Chondrocyte (in vitro differentiated cells): Measurements from ENCODE around the gene C2orf42. TPM values are rescaled to one million over a fixed set of nuclear protein-coding genes. Genes with fewer than 3 reads are reported as not detected.
"Not testable (repeated sequence)": the region's sequence is repeated elsewhere in the genome, so short reads cannot be mapped to it uniquely, and the experiment has no call there.

Experiments
- DNase-seq: peaks from one replicate; pipeline ENCODE4 v3.0.0; 2021; ENCODE audit warnings: mixed read lengths, low spot score
- H3K27ac Mint-ChIP-seq: one replicate; pipeline ENCODE4 v1.8.0; 2021; ENCODE audit warnings: mild to moderate bottlenecking, moderate library complexity, mixed read lengths; ENCODE audit not compliant: unreplicated experiment
- H3K27me3 Mint-ChIP-seq: 2 replicates; pipeline ENCODE4 v1.8.0; 2021; ENCODE audit warnings: low read depth, mixed read lengths
- H3K36me3 Mint-ChIP-seq: 2 replicates; pipeline ENCODE4 v1.8.0; 2021; ENCODE audit warnings: low read depth, mixed read lengths
- H3K4me1 Mint-ChIP-seq: 2 replicates; pipeline ENCODE4 v1.8.0; 2021; ENCODE audit warnings: low read depth, mild to moderate bottlenecking, mixed read lengths
- H3K4me3 Mint-ChIP-seq: one replicate; pipeline ENCODE4 v1.8.0; 2021; ENCODE audit warnings: mild to moderate bottlenecking, moderate library complexity, mixed read lengths; ENCODE audit not compliant: unreplicated experiment
- H3K9me3 Mint-ChIP-seq: 2 replicates; pipeline ENCODE4 v1.8.0; 2021; ENCODE audit warnings: low read depth, mixed read lengths
- total RNA-seq: library from RNA; stranded (reverse); gene quantifications from 3 replicates; pipeline ENCODE4 v1.2.1, GENCODE V29; 2021
- TF ChIP-seq, protein P1 (sequence below): fragments of 200-600 bp; sonication (generic); IDR thresholded peaks from 2 replicates; pipeline ENCODE4 v1.5.0; 2021; ENCODE audit warnings: antibody characterized with exemption, mild to moderate bottlenecking, moderate library complexity

C2orf42 gene
- total RNA-seq, 1 donor from 2014 or later, result 14.3 TPM

DNA sequence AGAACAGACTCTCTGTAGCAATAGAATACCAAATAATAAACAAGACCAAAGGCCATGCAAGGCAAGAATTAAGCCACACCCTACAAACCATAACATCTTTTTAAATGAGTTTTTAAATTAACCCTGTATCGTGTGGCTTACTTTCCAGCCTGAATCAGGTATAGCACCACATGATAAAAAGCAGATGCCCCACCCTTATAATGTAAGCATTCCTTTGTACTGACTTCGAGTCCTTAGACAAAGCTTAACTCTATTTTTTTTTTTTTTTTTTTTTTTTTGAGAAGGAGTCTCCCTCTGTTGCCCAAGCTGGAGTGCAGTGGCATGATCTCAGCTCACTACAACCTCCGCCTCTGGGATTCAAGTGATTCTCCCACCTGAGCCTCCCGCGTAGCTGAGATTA is 1.7 kb upstream of the C2orf42 start:
- no peaks in the 10 kb centered on the region for H3K27me3 Mint-ChIP-seq
- TF ChIP-seq, protein P1, sequence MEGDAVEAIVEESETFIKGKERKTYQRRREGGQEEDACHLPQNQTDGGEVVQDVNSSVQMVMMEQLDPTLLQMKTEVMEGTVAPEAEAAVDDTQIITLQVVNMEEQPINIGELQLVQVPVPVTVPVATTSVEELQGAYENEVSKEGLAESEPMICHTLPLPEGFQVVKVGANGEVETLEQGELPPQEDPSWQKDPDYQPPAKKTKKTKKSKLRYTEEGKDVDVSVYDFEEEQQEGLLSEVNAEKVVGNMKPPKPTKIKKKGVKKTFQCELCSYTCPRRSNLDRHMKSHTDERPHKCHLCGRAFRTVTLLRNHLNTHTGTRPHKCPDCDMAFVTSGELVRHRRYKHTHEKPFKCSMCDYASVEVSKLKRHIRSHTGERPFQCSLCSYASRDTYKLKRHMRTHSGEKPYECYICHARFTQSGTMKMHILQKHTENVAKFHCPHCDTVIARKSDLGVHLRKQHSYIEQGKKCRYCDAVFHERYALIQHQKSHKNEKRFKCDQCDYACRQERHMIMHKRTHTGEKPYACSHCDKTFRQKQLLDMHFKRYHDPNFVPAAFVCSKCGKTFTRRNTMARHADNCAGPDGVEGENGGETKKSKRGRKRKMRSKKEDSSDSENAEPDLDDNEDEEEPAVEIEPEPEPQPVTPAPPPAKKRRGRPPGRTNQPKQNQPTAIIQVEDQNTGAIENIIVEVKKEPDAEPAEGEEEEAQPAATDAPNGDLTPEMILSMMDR, result no peak
- H3K9me3 Mint-ChIP-seq, result no peaks in the 10 kb centered on the region
- H3K36me3 Mint-ChIP-seq, result no peaks in the 10 kb centered on the region
- peaks cover 21% of the 10 kb centered on the region for H3K4me1 Mint-ChIP-seq
- no peak for DNase-seq
- no peak overlapping the region for H3K4me3 Mint-ChIP-seq
- H3K27ac Mint-ChIP-seq, result no peak overlapping the region

DNA sequence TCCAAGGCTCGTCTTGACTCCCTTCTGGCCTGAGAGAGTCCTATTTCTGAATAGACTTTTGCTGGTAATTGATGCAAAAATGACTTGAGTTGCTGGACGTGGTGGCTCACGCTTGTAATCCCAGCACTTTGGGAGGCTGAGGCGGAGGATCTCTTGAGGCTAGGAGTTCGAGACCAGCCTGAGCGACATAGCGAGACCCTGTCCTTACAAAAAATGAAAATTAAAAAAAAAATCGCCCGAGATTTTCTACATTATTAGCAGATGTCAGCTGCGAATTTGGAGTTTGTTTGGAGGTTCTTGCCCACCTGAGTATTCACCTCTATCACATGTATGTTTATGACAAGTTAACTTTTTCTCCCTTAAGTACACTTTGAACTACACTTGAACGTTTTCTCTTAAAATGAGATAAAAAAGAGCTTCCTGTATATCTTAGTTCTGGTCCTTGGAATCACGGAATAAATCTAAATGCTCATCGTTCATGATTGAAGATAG is 471 bp upstream of the C2orf42 start:
- no peak for DNase-seq
- H3K36me3 Mint-ChIP-seq, result no peaks in the 10 kb centered on the region
- peak overlapping the region; percentile 90 for H3K4me3 Mint-ChIP-seq
- no peaks in the 10 kb centered on the region for H3K27me3 Mint-ChIP-seq
- TF ChIP-seq, protein P1, result no peak
- H3K27ac Mint-ChIP-seq, result peak overlapping the region; percentile 99
- no peaks in the 10 kb centered on the region for H3K9me3 Mint-ChIP-seq
- H3K4me1 Mint-ChIP-seq, result peaks cover 21% of the 10 kb centered on the region

DNA sequence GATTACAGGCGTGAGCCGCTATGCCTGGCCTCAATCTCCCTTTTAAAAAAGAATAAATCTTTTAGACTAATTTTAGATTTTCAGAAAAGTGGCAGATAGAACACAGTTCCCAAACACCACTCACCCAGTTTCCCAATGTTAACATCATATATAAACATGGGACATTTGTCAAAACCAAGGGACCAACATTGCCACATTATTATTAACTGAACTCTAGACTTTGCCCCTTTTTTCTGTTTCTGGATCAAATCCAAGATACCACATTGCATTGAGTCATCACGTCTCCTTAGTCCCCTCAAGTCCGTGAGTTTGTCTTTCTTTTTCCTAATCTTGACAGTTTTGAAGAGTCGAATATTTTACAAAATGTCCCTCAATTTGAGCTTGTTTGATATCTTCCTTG is 2.4 kb downstream of the C2orf42 start:
- Mint-ChIP-seq H3K36me3 (no peaks in the 10 kb centered on the region), H3K4me3 (no peak overlapping the region), H3K27me3 (no peaks in the 10 kb centered on the region), H3K4me1 (peaks cover 21% of the 10 kb centered on the region), H3K9me3 (no peaks in the 10 kb centered on the region), H3K27ac (peak overlapping the region; percentile 9)
- no peak for DNase-seq
- TF ChIP-seq, protein P1, result no peak

DNA sequence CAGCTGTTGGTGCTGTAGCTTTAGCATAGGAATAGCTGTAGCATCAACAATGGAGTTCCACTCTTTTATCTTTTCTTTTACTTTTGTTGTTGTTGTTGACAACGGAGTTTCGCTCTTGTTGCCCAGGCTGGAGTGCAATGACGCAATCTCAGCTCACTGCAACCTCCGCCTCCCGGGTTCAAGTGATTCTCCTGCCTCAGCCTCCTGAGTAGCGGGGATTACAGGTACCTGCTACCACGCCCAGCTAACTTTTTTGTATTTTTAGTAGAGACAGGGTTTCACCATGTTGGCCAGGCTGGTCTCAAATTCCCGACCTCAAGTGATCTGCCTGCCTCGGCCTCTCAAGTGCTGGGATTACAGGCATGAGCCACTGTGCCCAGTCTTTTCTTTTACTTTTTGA is 3.6 kb downstream of the C2orf42 start:
- H3K27ac Mint-ChIP-seq, H3K4me3 Mint-ChIP-seq, H3K36me3 Mint-ChIP-seq, H3K27me3 Mint-ChIP-seq, DNase-seq, H3K9me3 Mint-ChIP-seq: not testable (repeated sequence)
- H3K4me1 Mint-ChIP-seq, result peaks cover 21% of the 10 kb centered on the region

DNA sequence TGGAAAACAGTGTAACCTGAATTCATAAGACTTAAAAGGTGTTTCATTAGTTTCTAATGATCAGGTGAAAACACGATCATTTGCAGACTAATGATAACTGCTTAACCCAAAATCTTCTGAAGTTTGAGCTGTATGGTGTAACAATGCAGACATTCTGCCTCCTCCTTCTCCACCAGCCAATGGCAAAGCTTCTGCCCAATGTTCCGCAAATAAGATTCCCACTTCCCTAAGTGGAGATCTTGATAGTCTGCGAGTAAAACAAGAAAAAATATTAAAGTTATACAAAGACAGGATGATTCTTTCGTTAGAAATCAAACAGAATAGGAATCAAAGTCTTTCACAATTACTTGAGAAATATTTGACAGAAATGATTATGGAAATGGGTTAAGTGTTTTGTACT is 8.1 kb downstream of the C2orf42 start:
- no peak overlapping the region for H3K4me3 Mint-ChIP-seq
- H3K27ac Mint-ChIP-seq, result no peak overlapping the region
- no peak for DNase-seq
- no peaks in the 10 kb centered on the region for H3K27me3 Mint-ChIP-seq
- H3K36me3 Mint-ChIP-seq, result peaks cover 2% of the 10 kb centered on the region
- TF ChIP-seq, protein P1, result no peak
- H3K9me3 Mint-ChIP-seq, result no peaks in the 10 kb centered on the region
- H3K4me1 Mint-ChIP-seq, result peaks cover 11% of the 10 kb centered on the region

DNA sequence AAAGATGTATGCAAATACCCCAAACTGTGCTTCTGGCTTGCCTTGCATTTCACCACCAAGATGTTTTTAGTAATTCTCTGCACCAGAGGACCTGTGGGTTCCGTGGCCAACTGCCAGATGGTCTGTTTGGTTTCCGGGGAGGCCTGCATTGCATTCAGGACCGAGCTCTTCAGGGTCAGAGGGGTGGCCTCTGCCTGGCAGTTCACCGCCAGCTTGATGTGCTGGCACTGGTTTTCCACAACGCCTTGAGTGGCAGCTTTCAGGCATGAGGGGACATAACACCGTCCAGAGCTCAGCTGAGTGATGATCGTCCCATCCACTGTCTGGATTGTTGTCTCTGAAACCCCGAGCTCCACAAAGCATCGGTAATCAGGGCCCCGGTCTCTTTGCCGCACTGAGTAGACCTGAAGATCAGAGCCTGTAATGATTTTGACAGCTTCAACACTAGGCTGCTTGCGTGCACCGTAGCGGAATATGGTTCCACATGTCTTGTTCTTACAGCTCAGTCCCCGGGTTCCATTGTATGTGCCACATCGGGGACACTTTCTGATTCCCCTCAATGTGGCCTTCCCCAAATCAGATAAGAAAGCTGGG is 9.4 kb downstream of the C2orf42 start:
- no peaks in the 10 kb centered on the region for H3K27me3 Mint-ChIP-seq
- no peaks in the 10 kb centered on the region for H3K9me3 Mint-ChIP-seq
- peaks cover 2% of the 10 kb centered on the region for H3K36me3 Mint-ChIP-seq
- TF ChIP-seq, protein P1, result no peak
- H3K4me3 Mint-ChIP-seq, result no peak overlapping the region
- peaks cover 11% of the 10 kb centered on the region for H3K4me1 Mint-ChIP-seq
- no peak for DNase-seq
- H3K27ac Mint-ChIP-seq, result peak overlapping the region; percentile 42
